CD4-positive, alpha-beta T cell (primary cell): ENCODE results near the gene SPATA21. TPM values are rescaled to one million over a fixed set of nuclear protein-coding genes. Genes with fewer than 3 reads are reported as not detected.
"Not testable (repeated sequence)": the region's sequence is repeated elsewhere in the genome, so short reads cannot be mapped to it uniquely, and the experiment has no call there.

Experiments
- ATAC-seq: fragments of 200-7000 bp; cut with Tn5 transposase; one replicate; pipeline ENCODE4 v1.10.0; 2022; ENCODE audit warnings: mild to moderate bottlenecking; ENCODE audit not compliant: poor library complexity
- CTCF ChIA-PET: fragments of 350-600 bp; sonication (Branson Sonifier 250); formaldehyde crosslinking; loops from one replicate; lab custom pipeline; 2021; ENCODE audit warnings: antibody characterized with exemption, inconsistent platforms; lab: Charles Lee
- POLR2A ChIA-PET: fragments of 350-600 bp; sonication (Branson Sonifier 250); formaldehyde crosslinking; loops from one replicate; lab custom pipeline; 2021; ENCODE audit warnings: antibody characterized with exemption, inconsistent platforms; lab: Charles Lee
- DNase-seq, 14 experiments: peaks; one replicate each; pipeline ENCODE4 v3.0.0-alpha.2; 2013 to 2020; ENCODE audit warnings: mixed read lengths in 2 of 14
- H3K27ac ChIP-seq, 2 donors: one replicate each; pipeline versions ENCODE4 v1.5.1 to v1.7.0; 2013; ENCODE audit warnings: low read length in 2 of 2, low read depth in 1 of 2, mild to moderate bottlenecking in 1 of 2
- H3K27me3 ChIP-seq, 2 experiments: 1 replicate in 1 of 2; 2 replicates in 1 of 2; pipeline versions ENCODE4 v1.6.1 to v1.7.0; 2013; ENCODE audit warnings: low read length in 2 of 2, control low read depth in 1 of 2, mild to moderate bottlenecking in 1 of 2, moderate library complexity in 1 of 2; ENCODE audit not compliant: insufficient read depth in 2 of 2, control insufficient read depth in 1 of 2
- H3K36me3 ChIP-seq: one replicate; pipeline ENCODE4 v1.6.1; 2013; ENCODE audit warnings: low read length, control low read depth; ENCODE audit not compliant: insufficient read depth
- H3K4me1 ChIP-seq: one replicate; pipeline ENCODE4 v1.6.1; 2013; ENCODE audit warnings: low read length, control low read depth; ENCODE audit not compliant: insufficient read depth
- H3K4me3 ChIP-seq: one replicate; pipeline ENCODE4 v1.5.1; 2013; ENCODE audit warnings: mild to moderate bottlenecking, low read length, moderate library complexity
- H3K9me3 ChIP-seq, 2 experiments: 1 replicate in 1 of 2; 2 replicates in 1 of 2; pipeline versions ENCODE4 v1.6.1 to v1.7.0; 2013; ENCODE audit warnings: low read length in 2 of 2, mild to moderate bottlenecking in 2 of 2, control low read depth in 1 of 2, moderate library complexity in 1 of 2; ENCODE audit not compliant: control insufficient read depth in 1 of 2, insufficient read depth in 1 of 2
- H3K27ac Mint-ChIP-seq: one replicate; pipeline ENCODE4 v1.8.0; 2020; ENCODE audit warnings: mixed read lengths
- H3K27me3 Mint-ChIP-seq: one replicate; pipeline ENCODE4 v1.8.0; 2021; ENCODE audit warnings: mixed read lengths
- H3K36me3 Mint-ChIP-seq: one replicate; pipeline ENCODE4 v1.8.0; 2021; ENCODE audit warnings: low read depth, mixed read lengths
- H3K4me1 Mint-ChIP-seq: one replicate; pipeline ENCODE4 v1.8.0; 2021; ENCODE audit warnings: low read depth, mixed read lengths
- H3K4me3 Mint-ChIP-seq: one replicate; pipeline ENCODE4 v1.8.0; 2020; ENCODE audit warnings: mild to moderate bottlenecking, mixed read lengths
- H3K9me3 Mint-ChIP-seq: one replicate; pipeline ENCODE4 v1.8.0; 2020; ENCODE audit warnings: mixed read lengths
- CTCF ChIP-seq: fragments of 200-600 bp; IDR thresholded peaks from one replicate; pipeline ENCODE4 v1.8.0; 2022; ENCODE audit warnings: antibody characterized with exemption, mild to moderate bottlenecking
- intact Hi-C, 2 experiments: fragments of 100-400 bp; cut with DNase I in 1 of 2; cut with micrococcal nuclease in 1 of 2; formaldehyde crosslinking; loops; one replicate each; pipeline versions ENCODE4 v1.15.1 to v1.9.0; 2023 to 2025; cut with DNase I, micrococcal nuclease
- total RNA-seq, 174 experiments: library from RNA in 2 of 174; stranded (reverse) in 2 of 174; gene quantifications; one replicate each; pipeline ENCODE4 v1.2.3 and lab custom pipeline; 2021 to 2026

SPATA21 gene
- total RNA-seq, 2 experiments from 2014 or later, result not detected

DNA sequence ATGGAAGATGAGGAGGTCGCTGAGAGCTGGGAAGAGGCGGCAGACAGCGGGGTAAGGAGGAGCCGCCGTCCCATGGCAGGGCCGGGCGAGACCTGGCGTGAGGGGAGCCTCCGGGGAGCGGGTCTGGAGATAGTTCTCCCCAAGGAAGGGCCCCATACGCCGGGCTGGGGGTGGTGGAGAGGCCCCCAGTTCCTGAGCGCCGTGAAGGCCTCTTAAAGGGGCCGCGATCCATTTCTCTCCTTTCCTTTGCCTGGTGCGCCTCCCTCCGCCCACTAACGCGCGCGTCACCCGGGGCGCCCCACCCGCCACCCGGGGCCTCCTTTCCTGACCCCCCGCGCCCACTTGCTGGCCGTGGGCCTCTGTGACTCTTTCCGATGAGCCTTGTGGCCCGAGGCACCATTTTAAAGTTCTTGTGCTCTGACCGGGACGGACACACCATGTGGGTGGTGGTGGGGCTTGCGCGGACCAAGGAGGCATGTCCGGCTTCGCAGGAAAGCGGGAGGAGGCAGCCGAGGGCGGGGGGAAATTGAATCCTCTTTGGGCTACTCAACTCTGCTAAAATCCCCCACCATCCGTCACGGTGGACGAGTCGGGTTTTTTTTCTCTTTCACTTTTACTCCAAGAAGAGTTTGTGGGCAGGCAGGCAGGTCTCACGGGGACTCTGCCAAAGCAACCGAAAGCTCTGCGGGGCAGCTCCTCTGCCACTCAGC lies 69.8 kb downstream of the SPATA21 start:
- H3K4me1 ChIP-seq, result peaks cover 44% of the 10 kb centered on the region
- intact Hi-C loops, result loop anchor here (1.0 to 10.0 kb wide), 8 partner anchors 15 to 840 kb away; partner anchors contain the start of genes CPLANE2 (in 2 of the 2), NECAP2 (in 2 of the 2), DNAJC16 (in 1 of the 2) and FBXO42 (in 1 of the 2)
- Mint-ChIP-seq H3K27ac (peak overlapping the region; percentile 99), H3K27me3 (no peaks in the 10 kb centered on the region), H3K4me3 (peak overlapping the region; percentile 98), H3K36me3 (peaks cover 21% of the 10 kb centered on the region), H3K4me1 (peaks cover 48% of the 10 kb centered on the region), H3K9me3 (no peaks in the 10 kb centered on the region)
- H3K27me3 ChIP-seq, result no peaks in the 10 kb centered on the region
- no peaks in the 10 kb centered on the region for H3K9me3 ChIP-seq
- no peak for TF ChIP-seq CTCF
- H3K27ac ChIP-seq, result peak overlapping the region; percentile 99 to 100
- peaks cover 2% of the 10 kb centered on the region for H3K36me3 ChIP-seq
- POLR2A ChIA-PET, result interaction anchor here (0.6 to 3.8 kb wide), 13 partner anchors 8 to 520 kb away, joined by 3 to 37 read pairs (median 4); partner anchors contain the start of genes FBXO42, NBPF1, NECAP2 and SPEN
- peak overlapping the region; percentile 100 for H3K4me3 ChIP-seq
- CTCF ChIA-PET, result interaction anchor here (2.1 kb wide), 1 partner anchor 15 kb away, joined by 6 read pairs; the partner anchor contains the start of gene FBXO42
- DNase-seq (peak in 13 of 14 experiments; percentile 62 to 92 (median 76)), ATAC-seq (peak; percentile 65)

- Mint-ChIP-seq H3K4me1 (peaks cover 42% of the 10 kb centered on the region), H3K9me3 (no peaks in the 10 kb centered on the region), H3K27me3 (no peaks in the 10 kb centered on the region), H3K36me3 (peaks cover 18% of the 10 kb centered on the region), H3K4me3 (peak within 1 kb of the TSS; percentile 98), H3K27ac (peak within 1 kb of the TSS; percentile 99)
- intact Hi-C loops, result loop anchor here (1.0 to 10.0 kb wide), 8 partner anchors 14 to 839 kb away; partner anchors contain the start of genes CPLANE2 (in 2 of the 2), NECAP2 (in 2 of the 2), DNAJC16 (in 1 of the 2) and FBXO42 (in 1 of the 2)
- Histone ChIP-seq H3K27me3 (no peaks in the 10 kb centered on the region), H3K36me3 (no peaks in the 10 kb centered on the region), H3K4me3 (peak within 1 kb of the TSS; percentile 100), H3K27ac (peak within 1 kb of the TSS; percentile 99 to 100), H3K9me3 (no peaks in the 10 kb centered on the region), H3K4me1 (peaks cover 38% of the 10 kb centered on the region)
- CTCF ChIA-PET, result interaction anchor here (5.2 kb wide), 1 partner anchor 14 kb away, joined by 51 read pairs; the partner anchor contains the start of gene FBXO42
- POLR2A ChIA-PET, result interaction anchor here (0.6 to 3.8 kb wide), 13 partner anchors 9 to 519 kb away, joined by 3 to 37 read pairs (median 4); partner anchors contain the start of genes FBXO42, NECAP2 and SPEN
- peak; percentile 90 to 99 (median 94) for DNase-seq
- ATAC-seq, result peak; percentile 89
- TF ChIP-seq CTCF, result no peak
Observed at GRCh38 chr1:16366722-16367257, 70.4 kb downstream of the SPATA21 start, which contains the start of gene SZRD1. SZRD1 (plus strand) TSS chr1:16367242; CDS start chr1:16367258, 16 bp downstream.

- ATAC-seq, H3K36me3 ChIP-seq, H3K9me3 Mint-ChIP-seq, H3K9me3 ChIP-seq, H3K4me3 ChIP-seq, H3K27me3 Mint-ChIP-seq, H3K27ac Mint-ChIP-seq, H3K27ac ChIP-seq, DNase-seq, H3K27me3 ChIP-seq: not testable (repeated sequence)
- H3K4me1 Mint-ChIP-seq, result peaks cover 33% of the 10 kb centered on the region
- peak overlapping the region; percentile 12 for H3K4me3 Mint-ChIP-seq
- ChIA-PET CTCF (interaction anchor here (2.3 to 5.2 kb wide), 2 partner anchors 12 to 75 kb away, joined by 5 to 51 read pairs; partner anchors contain the start of genes FBXO42 and NECAP2), POLR2A (interaction anchor here (0.5 to 3.1 kb wide), 3 partner anchors 13 to 286 kb away, joined by 3 to 37 read pairs (median 8); partner anchors contain the start of genes FBXO42 and NECAP2)
- intact Hi-C loops, result loop anchor here (1.0 to 10.0 kb wide), 5 partner anchors 12 to 838 kb away; partner anchors contain the start of genes CPLANE2 (in 1 of the 2), DNAJC16 (in 1 of the 2) and NBPF1 (in 1 of the 2)
- peaks cover 15% of the 10 kb centered on the region for H3K36me3 Mint-ChIP-seq
- peaks cover 23% of the 10 kb centered on the region for H3K4me1 ChIP-seq
Observed at GRCh38 chr1:16365146-16365498, 72.1 kb downstream of the SPATA21 start.
